ENCODE results near the gene POMGNT1.

The POMGNT1 gene

DNA sequence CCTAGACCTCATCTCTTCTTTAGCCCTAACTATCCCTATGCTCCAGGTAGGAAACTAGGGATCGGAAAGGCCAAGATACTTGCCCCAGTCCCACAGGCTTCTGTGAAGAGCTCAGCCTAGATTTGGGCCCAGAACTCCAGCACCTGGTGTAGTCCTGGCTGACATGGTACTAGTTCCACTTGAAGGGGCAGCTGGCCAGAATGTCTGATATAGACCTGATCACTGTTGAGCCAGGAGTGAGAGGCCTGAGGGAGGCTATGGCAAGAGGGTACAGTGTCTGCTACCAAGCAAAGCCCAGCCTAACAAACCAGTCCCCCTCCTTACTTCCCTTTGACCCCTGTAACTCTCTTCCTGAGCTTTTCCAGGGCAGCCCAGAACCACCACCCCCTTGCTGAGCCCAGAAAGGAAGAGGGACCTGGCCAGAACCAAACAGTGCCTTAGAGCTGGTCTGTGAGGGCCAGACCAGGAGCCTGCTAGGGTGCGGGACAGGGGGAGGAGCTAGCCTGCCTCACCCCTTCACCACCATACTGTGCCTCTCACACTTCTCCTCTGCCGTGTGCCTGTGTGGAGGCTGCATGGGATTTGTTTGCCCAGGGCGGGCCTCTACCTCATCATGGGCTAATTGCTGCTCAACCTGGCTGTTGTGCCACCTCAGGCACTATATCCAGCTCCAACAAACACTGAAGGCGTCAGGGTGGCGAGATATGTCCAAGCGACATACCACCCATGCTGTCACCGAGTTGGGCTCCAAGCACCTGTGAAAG lies 10.9 kb downstream of the POMGNT1 start:
- TF ChIP-seq, protein P1, sequence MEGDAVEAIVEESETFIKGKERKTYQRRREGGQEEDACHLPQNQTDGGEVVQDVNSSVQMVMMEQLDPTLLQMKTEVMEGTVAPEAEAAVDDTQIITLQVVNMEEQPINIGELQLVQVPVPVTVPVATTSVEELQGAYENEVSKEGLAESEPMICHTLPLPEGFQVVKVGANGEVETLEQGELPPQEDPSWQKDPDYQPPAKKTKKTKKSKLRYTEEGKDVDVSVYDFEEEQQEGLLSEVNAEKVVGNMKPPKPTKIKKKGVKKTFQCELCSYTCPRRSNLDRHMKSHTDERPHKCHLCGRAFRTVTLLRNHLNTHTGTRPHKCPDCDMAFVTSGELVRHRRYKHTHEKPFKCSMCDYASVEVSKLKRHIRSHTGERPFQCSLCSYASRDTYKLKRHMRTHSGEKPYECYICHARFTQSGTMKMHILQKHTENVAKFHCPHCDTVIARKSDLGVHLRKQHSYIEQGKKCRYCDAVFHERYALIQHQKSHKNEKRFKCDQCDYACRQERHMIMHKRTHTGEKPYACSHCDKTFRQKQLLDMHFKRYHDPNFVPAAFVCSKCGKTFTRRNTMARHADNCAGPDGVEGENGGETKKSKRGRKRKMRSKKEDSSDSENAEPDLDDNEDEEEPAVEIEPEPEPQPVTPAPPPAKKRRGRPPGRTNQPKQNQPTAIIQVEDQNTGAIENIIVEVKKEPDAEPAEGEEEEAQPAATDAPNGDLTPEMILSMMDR (IDR thresholded peaks at IDR 0.05; ENCODE audit: insufficient read depth, low read depth, low read length, missing control alignments) = no peak
- DNase-seq (ENCODE audit: low read depth) = no peak
- no peak overlapping the region for H3K4me3 ChIP-seq (ENCODE audit: low read depth, low read length)

- no peak for DNase-seq (ENCODE audit: low read depth)
- TF ChIP-seq, protein P1 (IDR thresholded peaks at IDR 0.05; ENCODE audit: insufficient read depth, low read depth, low read length, missing control alignments) = no peak
- no peak overlapping the region for H3K4me3 ChIP-seq (ENCODE audit: low read depth, low read length)
Measured at GRCh38 chr1:46186076-46186475, 12.2 kb downstream of the POMGNT1 start.

GRCh38 chr1:46184920-46185658 lies 13.1 kb downstream of the POMGNT1 start:
- DNase-seq (ENCODE audit: low read depth) = no peak
- TF ChIP-seq, protein P1 (IDR thresholded peaks at IDR 0.05; ENCODE audit: insufficient read depth, low read depth, low read length, missing control alignments) = no peak
- no peak overlapping the region for H3K4me3 ChIP-seq (ENCODE audit: low read depth, low read length)

- no peak overlapping the region for H3K4me3 ChIP-seq (ENCODE audit: low read depth, low read length)
- TF ChIP-seq, protein P1 (IDR thresholded peaks at IDR 0.05; ENCODE audit: insufficient read depth, low read depth, low read length, missing control alignments) = no peak
- peak; percentile 70 for DNase-seq (ENCODE audit: low read depth)
Measured at GRCh38 chr1:46183926-46184557, 14.2 kb downstream of the POMGNT1 start.

DNA sequence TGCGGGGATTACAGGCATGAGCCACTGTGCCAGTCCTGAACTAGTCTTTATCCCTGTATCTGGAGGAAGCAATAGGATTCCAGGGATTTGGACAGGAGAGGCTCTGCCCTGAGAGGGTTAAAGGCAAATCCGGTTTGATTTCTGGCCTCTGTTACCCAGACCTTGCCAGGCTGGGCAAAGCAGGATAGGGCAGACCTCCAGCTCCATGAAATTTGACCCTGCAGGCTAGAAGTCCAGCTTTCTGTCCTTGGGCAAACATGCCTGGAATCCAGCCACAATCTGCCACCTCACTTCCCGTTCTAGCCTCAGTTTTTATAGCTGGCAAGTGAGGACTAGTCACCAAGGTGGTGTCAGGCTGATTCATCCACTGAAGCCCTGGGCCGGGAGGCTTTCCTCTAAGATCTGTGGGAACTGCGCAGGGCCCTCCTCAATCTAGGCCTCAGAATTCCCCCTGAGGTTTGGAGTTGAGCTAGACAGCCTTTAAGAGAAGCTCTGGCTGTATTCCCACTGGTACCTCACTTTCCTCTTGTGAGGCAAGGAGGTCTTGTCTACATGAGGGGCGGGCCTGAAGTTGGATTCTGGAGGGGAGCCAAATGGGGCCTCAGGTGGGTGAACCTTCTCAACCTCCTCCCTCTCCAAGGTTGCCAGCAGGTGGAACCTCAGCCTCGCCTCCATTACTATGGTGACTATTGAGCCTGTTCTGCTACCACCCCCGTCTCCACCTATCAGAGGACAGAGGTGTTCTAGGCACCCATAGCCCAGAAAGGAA lies 15.0 kb downstream of the POMGNT1 start:
- TF ChIP-seq, protein P1 (IDR thresholded peaks at IDR 0.05; ENCODE audit: insufficient read depth, low read depth, low read length, missing control alignments) = no peak
- no peak overlapping the region for H3K4me3 ChIP-seq (ENCODE audit: low read depth, low read length)
- DNase-seq (ENCODE audit: low read depth) = no peak

All from GM12865 (cell line).